HepG2 (cell line): Measurements from ENCODE around the gene TRPT1. TPM values are rescaled to one million over a fixed set of nuclear protein-coding genes. Genes with fewer than 3 reads are reported as not detected.

Experiments used
- CCAR2 ChIP-seq: fragments of 200-400 bp; formaldehyde crosslinking; optimal IDR thresholded peaks from 2 replicates; pipeline ENCODE3; 2018; ENCODE audit warnings: low read depth, mild to moderate bottlenecking, low read length, moderate library complexity
- FOSL1 ChIP-seq: sonication (generic); formaldehyde crosslinking; IDR thresholded peaks from 2 replicates; pipeline ENCODE4 v1.9.0; 2021; ENCODE audit warnings: missing genetic modification reagents, borderline replicate concordance
- KLF15 ChIP-seq: sonication (generic); formaldehyde crosslinking; IDR thresholded peaks from 2 replicates; pipeline ENCODE4 v1.8.1; 2023; ENCODE audit warnings: borderline replicate concordance, mild to moderate bottlenecking, inconsistent platforms, missing genetic modification reagents, mixed read lengths
- SUZ12 ChIP-seq: fragments of 150-350 bp; IDR thresholded peaks from 2 replicates; pipeline ENCODE4 v1.6.1; 2014; ENCODE audit warnings: low read depth, low read length
- ZBTB40 ChIP-seq, 2 experiments: fragments of 450-650 bp in 1 of 2; sonication (generic) in 1 of 2; formaldehyde crosslinking in 1 of 2; IDR thresholded peaks; 2 replicates each; pipeline versions ENCODE4 v1.6.1 to v1.8.0; 2016 to 2022; ENCODE audit warnings: antibody characterized with exemption in 1 of 2, mild to moderate bottlenecking in 1 of 2, missing genetic modification reagents in 1 of 2
- ZNF138 ChIP-seq: sonication (generic); formaldehyde crosslinking; IDR thresholded peaks from 2 replicates; pipeline ENCODE4 v1.5.0; 2020; ENCODE audit warnings: mild to moderate bottlenecking, low read depth, missing genetic modification reagents
- ZNF225 ChIP-seq: sonication (generic); formaldehyde crosslinking; IDR thresholded peaks from 2 replicates; pipeline ENCODE4 v1.4.0; 2020; ENCODE audit warnings: mild to moderate bottlenecking, missing genetic modification reagents
- polyA plus RNA-seq, 8 experiments: library from polyadenylated mRNA; depleted of rRNA in 3 of 8; stranded (reverse) in 7 of 8; unstranded in 1 of 8; fragments of >200 nt; fragmentation: Illumina TruSeq in 4 of 8; extraction: Trizol in 4 of 8; gene quantifications; 2 replicates each; pipeline versions ENCODE4 v1.2.1 to v1.2.3, GENCODE V29; 2011 to 2016; ENCODE audit warnings: low read depth in 4 of 8, missing spikeins in 1 of 8, mixed read lengths in 1 of 8; ENCODE audit not compliant: insufficient read depth in 1 of 8
- total RNA-seq, 5 experiments: library from RNA; depleted of rRNA; stranded (reverse); fragments of >200 nt; fragmentation: Illumina TruSeq; extraction: Trizol; gene quantifications; 2 replicates each; pipeline ENCODE4 v1.2.3, GENCODE V29; 2016; ENCODE audit warnings: low read depth in 1 of 5
- TF ChIP-seq, protein P1 (sequence below): sonication (generic); formaldehyde crosslinking; IDR thresholded peaks from 2 replicates; pipeline ENCODE4 v1.4.0; 2020; ENCODE audit warnings: missing genetic modification reagents
- TF ChIP-seq, protein P2 (sequence below): sonication (generic); formaldehyde crosslinking; IDR thresholded peaks from 2 replicates; pipeline ENCODE4 v1.4.0; 2020; ENCODE audit warnings: missing genetic modification reagents, borderline replicate concordance

Gene TRPT1
- total and polyA plus RNA-seq, 2 of the 13 experiments (the other 11 are each of a cell fraction or from before 2014, with no cell fraction given), result 24.8 to 40.7 TPM

GRCh38 chr11:64234647-64235379, 8.8 kb upstream of the TRPT1 start (continued):
- TF ChIP-seq ZBTB40 (IDR thresholded peaks at IDR 0.05) (no peak), ZBTB40 (CRISPR knock-in tag; IDR thresholded peaks at IDR 0.05) (no peak), ZNF225 (CRISPR knock-in tag) (0 out of 2 replicates have a peak, but pooled peaks have one; percentile 35), FOSL1 (CRISPR knock-in tag) (no peak), ZNF138 (no peak), CCAR2 (no peak), SUZ12 (no peak), KLF15 (no peak)
- TF ChIP-seq, protein P1, sequence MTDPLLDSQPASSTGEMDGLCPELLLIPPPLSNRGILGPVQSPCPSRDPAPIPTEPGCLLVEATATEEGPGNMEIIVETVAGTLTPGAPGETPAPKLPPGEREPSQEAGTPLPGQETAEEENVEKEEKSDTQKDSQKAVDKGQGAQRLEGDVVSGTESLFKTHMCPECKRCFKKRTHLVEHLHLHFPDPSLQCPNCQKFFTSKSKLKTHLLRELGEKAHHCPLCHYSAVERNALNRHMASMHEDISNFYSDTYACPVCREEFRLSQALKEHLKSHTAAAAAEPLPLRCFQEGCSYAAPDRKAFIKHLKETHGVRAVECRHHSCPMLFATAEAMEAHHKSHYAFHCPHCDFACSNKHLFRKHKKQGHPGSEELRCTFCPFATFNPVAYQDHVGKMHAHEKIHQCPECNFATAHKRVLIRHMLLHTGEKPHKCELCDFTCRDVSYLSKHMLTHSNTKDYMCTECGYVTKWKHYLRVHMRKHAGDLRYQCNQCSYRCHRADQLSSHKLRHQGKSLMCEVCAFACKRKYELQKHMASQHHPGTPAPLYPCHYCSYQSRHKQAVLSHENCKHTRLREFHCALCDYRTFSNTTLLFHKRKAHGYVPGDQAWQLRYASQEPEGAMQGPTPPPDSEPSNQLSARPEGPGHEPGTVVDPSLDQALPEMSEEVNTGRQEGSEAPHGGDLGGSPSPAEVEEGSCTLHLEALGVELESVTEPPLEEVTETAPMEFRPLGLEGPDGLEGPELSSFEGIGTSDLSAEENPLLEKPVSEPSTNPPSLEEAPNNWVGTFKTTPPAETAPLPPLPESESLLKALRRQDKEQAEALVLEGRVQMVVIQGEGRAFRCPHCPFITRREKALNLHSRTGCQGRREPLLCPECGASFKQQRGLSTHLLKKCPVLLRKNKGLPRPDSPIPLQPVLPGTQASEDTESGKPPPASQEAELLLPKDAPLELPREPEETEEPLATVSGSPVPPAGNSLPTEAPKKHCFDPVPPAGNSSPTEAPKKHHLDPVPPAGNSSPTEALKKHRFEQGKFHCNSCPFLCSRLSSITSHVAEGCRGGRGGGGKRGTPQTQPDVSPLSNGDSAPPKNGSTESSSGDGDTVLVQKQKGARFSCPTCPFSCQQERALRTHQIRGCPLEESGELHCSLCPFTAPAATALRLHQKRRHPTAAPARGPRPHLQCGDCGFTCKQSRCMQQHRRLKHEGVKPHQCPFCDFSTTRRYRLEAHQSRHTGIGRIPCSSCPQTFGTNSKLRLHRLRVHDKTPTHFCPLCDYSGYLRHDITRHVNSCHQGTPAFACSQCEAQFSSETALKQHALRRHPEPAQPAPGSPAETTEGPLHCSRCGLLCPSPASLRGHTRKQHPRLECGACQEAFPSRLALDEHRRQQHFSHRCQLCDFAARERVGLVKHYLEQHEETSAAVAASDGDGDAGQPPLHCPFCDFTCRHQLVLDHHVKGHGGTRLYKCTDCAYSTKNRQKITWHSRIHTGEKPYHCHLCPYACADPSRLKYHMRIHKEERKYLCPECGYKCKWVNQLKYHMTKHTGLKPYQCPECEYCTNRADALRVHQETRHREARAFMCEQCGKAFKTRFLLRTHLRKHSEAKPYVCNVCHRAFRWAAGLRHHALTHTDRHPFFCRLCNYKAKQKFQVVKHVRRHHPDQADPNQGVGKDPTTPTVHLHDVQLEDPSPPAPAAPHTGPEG (CRISPR knock-in tag), result peak; percentile 62; the same call in 1 of the 2 replicates
- TF ChIP-seq, protein P2, sequence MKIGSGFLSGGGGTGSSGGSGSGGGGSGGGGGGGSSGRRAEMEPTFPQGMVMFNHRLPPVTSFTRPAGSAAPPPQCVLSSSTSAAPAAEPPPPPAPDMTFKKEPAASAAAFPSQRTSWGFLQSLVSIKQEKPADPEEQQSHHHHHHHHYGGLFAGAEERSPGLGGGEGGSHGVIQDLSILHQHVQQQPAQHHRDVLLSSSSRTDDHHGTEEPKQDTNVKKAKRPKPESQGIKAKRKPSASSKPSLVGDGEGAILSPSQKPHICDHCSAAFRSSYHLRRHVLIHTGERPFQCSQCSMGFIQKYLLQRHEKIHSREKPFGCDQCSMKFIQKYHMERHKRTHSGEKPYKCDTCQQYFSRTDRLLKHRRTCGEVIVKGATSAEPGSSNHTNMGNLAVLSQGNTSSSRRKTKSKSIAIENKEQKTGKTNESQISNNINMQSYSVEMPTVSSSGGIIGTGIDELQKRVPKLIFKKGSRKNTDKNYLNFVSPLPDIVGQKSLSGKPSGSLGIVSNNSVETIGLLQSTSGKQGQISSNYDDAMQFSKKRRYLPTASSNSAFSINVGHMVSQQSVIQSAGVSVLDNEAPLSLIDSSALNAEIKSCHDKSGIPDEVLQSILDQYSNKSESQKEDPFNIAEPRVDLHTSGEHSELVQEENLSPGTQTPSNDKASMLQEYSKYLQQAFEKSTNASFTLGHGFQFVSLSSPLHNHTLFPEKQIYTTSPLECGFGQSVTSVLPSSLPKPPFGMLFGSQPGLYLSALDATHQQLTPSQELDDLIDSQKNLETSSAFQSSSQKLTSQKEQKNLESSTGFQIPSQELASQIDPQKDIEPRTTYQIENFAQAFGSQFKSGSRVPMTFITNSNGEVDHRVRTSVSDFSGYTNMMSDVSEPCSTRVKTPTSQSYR (CRISPR knock-in tag), result no peak
